Hepatocyte (in vitro differentiated cells): ENCODE measurements around the gene ZSCAN25. TPM values are rescaled to one million over a fixed set of nuclear protein-coding genes. Genes with fewer than 3 reads are reported as not detected.

Experiments used
- DNase-seq: peaks from one replicate; pipeline ENCODE4 v3.0.0-alpha.2; 2016; ENCODE audit warnings: low spot score
- H2AFZ ChIP-seq: fragments of 200-600 bp; sonication (generic); 2 replicates; pipeline ENCODE4 v1.6.0; 2016; ENCODE audit warnings: antibody characterized with exemption, mild to moderate bottlenecking
- H3K27ac ChIP-seq: fragments of 200-600 bp; sonication (generic); 2 replicates; pipeline ENCODE4 v1.5.1; 2016; ENCODE audit warnings: mild to moderate bottlenecking
- H3K27me3 ChIP-seq: fragments of 200-600 bp; sonication (generic); 2 replicates; pipeline ENCODE4 v1.6.1; 2016
- H3K36me3 ChIP-seq: fragments of 200-600 bp; sonication (generic); replicated peaks from 2 replicates; pipeline ENCODE4 v1.5.1; 2016; ENCODE audit warnings: low read depth; ENCODE audit not compliant: insufficient read depth
- H3K4me1 ChIP-seq: fragments of 200-600 bp; sonication (generic); 2 replicates; pipeline ENCODE4 v1.5.1; 2016; ENCODE audit warnings: mild to moderate bottlenecking, moderate library complexity; ENCODE audit not compliant: insufficient read depth
- H3K4me2 ChIP-seq: fragments of 200-600 bp; sonication (generic); 2 replicates; pipeline ENCODE4 v1.6.0; 2016
- H3K4me3 ChIP-seq: fragments of 200-600 bp; sonication (generic); 2 replicates; pipeline ENCODE4 v1.5.1; 2016; ENCODE audit warnings: mild to moderate bottlenecking
- H3K79me2 ChIP-seq: fragments of 200-600 bp; sonication (generic); 2 replicates; pipeline ENCODE4 v1.6.0; 2017; ENCODE audit warnings: mild to moderate bottlenecking
- H3K9me2 ChIP-seq: fragments of 200-600 bp; sonication (generic); replicated peaks from 2 replicates; pipeline ENCODE4 v1.6.0; 2017; ENCODE audit warnings: mild to moderate bottlenecking; ENCODE audit not compliant: insufficient read depth
- H3K9me3 ChIP-seq: fragments of 200-600 bp; sonication (generic); 2 replicates; pipeline ENCODE4 v1.5.1; 2016; ENCODE audit warnings: low read depth, mild to moderate bottlenecking
- H4K20me1 ChIP-seq: fragments of 200-600 bp; sonication (generic); 2 replicates; pipeline ENCODE4 v1.6.0; 2016; ENCODE audit warnings: mild to moderate bottlenecking; ENCODE audit not compliant: insufficient read depth, poor library complexity, severe bottlenecking
- EZH2 ChIP-seq: fragments of 200-600 bp; sonication (generic); IDR thresholded peaks from 2 replicates; pipeline ENCODE4 v1.6.1; 2016; ENCODE audit warnings: antibody characterized with exemption, mild to moderate bottlenecking, borderline replicate concordance
- EZH2phosphoT487 ChIP-seq: fragments of 200-600 bp; sonication (generic); IDR thresholded peaks from one replicate; pipeline ENCODE4 v1.6.1; 2018; ENCODE audit warnings: antibody characterized with exemption, mild to moderate bottlenecking, low read depth, moderate library complexity; ENCODE audit not compliant: unreplicated experiment, severe bottlenecking
- WGBS: methylation state at CpG from one replicate; pipeline ENCODE4 v1.1.6; 2016; ENCODE audit warnings: low lambda C conversion rate; ENCODE audit errors: missing lambda C conversion rate; 5-methylcytosine and 5-hydroxymethylcytosine counted together
- polyA plus RNA-seq: library from polyadenylated mRNA; unstranded; fragments of >200 nt; fragmentation: Nextera tagmentation; extraction: Ambion mirVana; gene quantifications from 2 replicates; pipeline ENCODE4 v1.2.1, GENCODE V29; 2016
- total RNA-seq: library from RNA; depleted of rRNA; stranded (reverse); fragments of >200 nt; gene quantifications from 2 replicates; pipeline ENCODE4 v1.2.3, GENCODE V29; 2014
- TF ChIP-seq, protein P1 (sequence below): fragments of 200-600 bp; sonication (generic); IDR thresholded peaks from 2 replicates; pipeline ENCODE4 v1.5.1; 2016; ENCODE audit warnings: antibody characterized with exemption, mild to moderate bottlenecking; ENCODE audit not compliant: poor library complexity

ZSCAN25 gene
- total and polyA plus RNA-seq, 2 experiments from 2014 or later, result 11.4 to 18.8 TPM

GRCh38 chr7:99615989-99616358 is 772 bp upstream of the ZSCAN25 start:
- H3K79me2 ChIP-seq, result peaks cover 27% of the 10 kb centered on the region
- TF ChIP-seq, protein P1, sequence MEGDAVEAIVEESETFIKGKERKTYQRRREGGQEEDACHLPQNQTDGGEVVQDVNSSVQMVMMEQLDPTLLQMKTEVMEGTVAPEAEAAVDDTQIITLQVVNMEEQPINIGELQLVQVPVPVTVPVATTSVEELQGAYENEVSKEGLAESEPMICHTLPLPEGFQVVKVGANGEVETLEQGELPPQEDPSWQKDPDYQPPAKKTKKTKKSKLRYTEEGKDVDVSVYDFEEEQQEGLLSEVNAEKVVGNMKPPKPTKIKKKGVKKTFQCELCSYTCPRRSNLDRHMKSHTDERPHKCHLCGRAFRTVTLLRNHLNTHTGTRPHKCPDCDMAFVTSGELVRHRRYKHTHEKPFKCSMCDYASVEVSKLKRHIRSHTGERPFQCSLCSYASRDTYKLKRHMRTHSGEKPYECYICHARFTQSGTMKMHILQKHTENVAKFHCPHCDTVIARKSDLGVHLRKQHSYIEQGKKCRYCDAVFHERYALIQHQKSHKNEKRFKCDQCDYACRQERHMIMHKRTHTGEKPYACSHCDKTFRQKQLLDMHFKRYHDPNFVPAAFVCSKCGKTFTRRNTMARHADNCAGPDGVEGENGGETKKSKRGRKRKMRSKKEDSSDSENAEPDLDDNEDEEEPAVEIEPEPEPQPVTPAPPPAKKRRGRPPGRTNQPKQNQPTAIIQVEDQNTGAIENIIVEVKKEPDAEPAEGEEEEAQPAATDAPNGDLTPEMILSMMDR, result no peak
- H3K4me1 ChIP-seq, result peaks cover 6% of the 10 kb centered on the region
- no peak for DNase-seq
- WGBS, result 91% methylated on average over 5 of the region's 5 CpGs
- no peaks in the 10 kb centered on the region for H3K36me3 ChIP-seq
- H3K9me2 ChIP-seq, result no peaks in the 10 kb centered on the region
- H3K27me3 ChIP-seq, result no peaks in the 10 kb centered on the region
- H3K9me3 ChIP-seq, result no peaks in the 10 kb centered on the region
- H3K27ac ChIP-seq, result peak overlapping the region; percentile 89
- peak overlapping the region; percentile 76 for H3K4me3 ChIP-seq
- no peaks in the 10 kb centered on the region for H4K20me1 ChIP-seq
- peak overlapping the region; percentile 98 for H2AFZ ChIP-seq
- H3K4me2 ChIP-seq, result peak overlapping the region; percentile 81

DNA sequence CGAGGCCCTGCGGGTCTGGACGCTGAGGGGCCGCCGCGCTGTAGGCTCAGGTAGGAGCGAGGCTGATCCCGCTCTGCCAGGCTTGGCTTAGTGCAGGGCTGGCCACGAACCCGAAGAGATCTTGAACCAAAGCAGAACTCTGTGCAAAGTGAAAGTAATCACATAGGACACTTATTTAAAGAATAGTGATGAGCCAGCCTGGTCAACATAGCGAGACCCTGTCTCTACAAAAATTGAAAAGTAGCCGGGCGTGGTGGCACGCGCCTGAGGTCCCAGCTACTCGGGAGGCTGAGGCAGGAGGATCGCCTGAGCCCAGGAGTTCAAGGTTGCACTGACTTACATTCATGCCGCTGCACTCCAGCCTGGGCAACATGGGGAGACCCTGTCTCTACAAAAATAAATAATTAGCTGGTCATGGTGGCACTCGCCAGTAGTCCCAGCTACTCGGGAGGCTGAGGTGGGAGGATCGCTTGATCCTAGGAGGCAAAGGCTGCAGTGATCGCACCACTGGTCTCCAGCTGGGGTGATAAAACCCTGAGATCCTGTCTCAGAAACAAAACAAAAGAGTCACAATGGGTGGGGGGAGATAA is 541 bp downstream of the ZSCAN25 start:
- no peak for TF ChIP-seq EZH2phosphoT487
- TF ChIP-seq EZH2, result no peak
- TF ChIP-seq, protein P1, result no peak
- Histone ChIP-seq H3K27ac (peak overlapping the region; percentile 89), H2AFZ (peak overlapping the region; percentile 98)

DNA sequence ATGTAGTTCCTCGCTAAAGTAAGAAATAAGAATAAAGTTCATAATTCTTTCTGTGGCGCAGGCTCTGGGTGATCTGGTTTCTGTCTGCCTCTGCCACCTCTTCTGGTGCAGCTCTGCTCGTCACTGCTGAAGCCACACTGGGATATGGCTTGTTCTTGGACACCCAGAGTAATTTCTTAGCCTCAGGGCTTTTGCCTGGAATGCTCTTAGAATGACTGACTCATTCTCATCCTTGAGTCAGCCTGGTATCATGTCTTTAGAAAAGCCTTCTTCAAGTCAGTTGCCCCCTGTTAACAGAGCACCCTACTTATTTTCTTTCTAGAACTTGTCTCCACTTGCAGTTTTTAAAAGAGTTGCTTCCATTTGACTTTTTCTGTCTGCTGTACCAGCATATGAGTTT is 2.0 kb downstream of the ZSCAN25 start:
- no peaks in the 10 kb centered on the region for H3K9me2 ChIP-seq
- no peaks in the 10 kb centered on the region for H3K27me3 ChIP-seq
- peak; percentile 20 for DNase-seq
- H4K20me1 ChIP-seq, result no peaks in the 10 kb centered on the region
- H3K79me2 ChIP-seq, result peaks cover 27% of the 10 kb centered on the region
- H3K36me3 ChIP-seq, result no peaks in the 10 kb centered on the region
- H3K27ac ChIP-seq, result no peak overlapping the region
- H3K4me1 ChIP-seq, result peaks cover 6% of the 10 kb centered on the region
- TF ChIP-seq, protein P1, result no peak
- no peak for TF ChIP-seq EZH2phosphoT487
- TF ChIP-seq EZH2, result no peak
- WGBS, result 62% methylated on average over 3 of the region's 3 CpGs
- no peak overlapping the region for H3K4me2 ChIP-seq
- H3K4me3 ChIP-seq, result no peak overlapping the region
- no peak overlapping the region for H2AFZ ChIP-seq
- H3K9me3 ChIP-seq, result no peaks in the 10 kb centered on the region

More for the DNA sequence above, 541 bp downstream of the ZSCAN25 start:
- H3K4me2 ChIP-seq, result peak overlapping the region; percentile 81
- H3K79me2 ChIP-seq, result peaks cover 27% of the 10 kb centered on the region
- peak overlapping the region; percentile 76 for H3K4me3 ChIP-seq
- H3K36me3 ChIP-seq, result no peaks in the 10 kb centered on the region
- peaks cover 6% of the 10 kb centered on the region for H3K4me1 ChIP-seq
- no peaks in the 10 kb centered on the region for H3K9me2 ChIP-seq
- H3K9me3 ChIP-seq, result no peaks in the 10 kb centered on the region
- 20% methylated on average over 21 of the region's 22 CpGs for WGBS
- no peak for DNase-seq
- H3K27me3 ChIP-seq, result no peaks in the 10 kb centered on the region
- no peaks in the 10 kb centered on the region for H4K20me1 ChIP-seq
